HG03095 (cell line): Measurements from ENCODE around the gene ALDH4A1.

Source experiments
- ATAC-seq: cut with Tn5 transposase; IDR thresholded peaks from one replicate; pipeline ENCODE4 v1.9.1; 2021; ENCODE audit warnings: moderate library complexity; ENCODE audit not compliant: unreplicated experiment

ALDH4A1 gene, protein sequence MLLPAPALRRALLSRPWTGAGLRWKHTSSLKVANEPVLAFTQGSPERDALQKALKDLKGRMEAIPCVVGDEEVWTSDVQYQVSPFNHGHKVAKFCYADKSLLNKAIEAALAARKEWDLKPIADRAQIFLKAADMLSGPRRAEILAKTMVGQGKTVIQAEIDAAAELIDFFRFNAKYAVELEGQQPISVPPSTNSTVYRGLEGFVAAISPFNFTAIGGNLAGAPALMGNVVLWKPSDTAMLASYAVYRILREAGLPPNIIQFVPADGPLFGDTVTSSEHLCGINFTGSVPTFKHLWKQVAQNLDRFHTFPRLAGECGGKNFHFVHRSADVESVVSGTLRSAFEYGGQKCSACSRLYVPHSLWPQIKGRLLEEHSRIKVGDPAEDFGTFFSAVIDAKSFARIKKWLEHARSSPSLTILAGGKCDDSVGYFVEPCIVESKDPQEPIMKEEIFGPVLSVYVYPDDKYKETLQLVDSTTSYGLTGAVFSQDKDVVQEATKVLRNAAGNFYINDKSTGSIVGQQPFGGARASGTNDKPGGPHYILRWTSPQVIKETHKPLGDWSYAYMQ

DNA sequence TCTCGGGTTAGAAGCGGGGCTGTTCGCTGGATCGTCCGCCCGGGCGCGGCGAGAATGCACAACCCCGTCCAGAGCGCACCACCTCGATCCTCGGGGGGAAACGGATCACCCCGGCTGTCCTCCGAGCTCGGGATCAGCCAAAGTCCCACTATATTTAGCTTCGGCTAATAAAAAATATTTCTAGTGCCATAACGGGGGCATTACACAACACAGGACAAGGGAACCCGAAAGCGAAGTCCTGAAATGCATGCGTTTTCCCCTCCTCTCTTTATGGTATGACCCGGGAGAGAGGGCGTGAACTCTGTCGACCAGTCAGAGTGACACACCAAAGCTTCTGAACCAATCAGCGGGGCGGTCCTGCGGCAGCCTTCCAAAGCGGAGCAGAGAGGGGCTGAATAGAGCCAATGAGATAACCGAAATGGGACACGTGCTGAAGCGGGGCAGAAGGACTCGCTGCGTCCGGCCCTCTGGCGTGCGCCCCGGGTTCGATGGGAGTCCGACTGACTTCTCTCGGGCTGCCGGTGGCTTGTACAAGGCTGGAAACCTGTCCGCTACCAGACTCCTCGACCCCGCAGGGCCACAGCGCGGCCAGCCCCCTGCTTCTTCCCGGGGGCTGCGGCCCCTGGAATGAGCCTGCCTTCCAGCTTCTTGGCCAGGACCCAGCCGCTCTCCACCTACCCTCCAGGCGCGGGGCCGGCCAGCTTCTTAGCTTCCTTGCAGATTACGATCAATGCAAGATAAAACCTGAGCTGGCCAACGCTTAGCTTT lies at the start of gene ALDH4A1:
Gene ALDH4A1 (minus strand): TSS at position 33 of the 768 bp plus-strand sequence. CDS start 32 bp downstream, at position 1.
- ATAC-seq, result peak; percentile 94

DNA sequence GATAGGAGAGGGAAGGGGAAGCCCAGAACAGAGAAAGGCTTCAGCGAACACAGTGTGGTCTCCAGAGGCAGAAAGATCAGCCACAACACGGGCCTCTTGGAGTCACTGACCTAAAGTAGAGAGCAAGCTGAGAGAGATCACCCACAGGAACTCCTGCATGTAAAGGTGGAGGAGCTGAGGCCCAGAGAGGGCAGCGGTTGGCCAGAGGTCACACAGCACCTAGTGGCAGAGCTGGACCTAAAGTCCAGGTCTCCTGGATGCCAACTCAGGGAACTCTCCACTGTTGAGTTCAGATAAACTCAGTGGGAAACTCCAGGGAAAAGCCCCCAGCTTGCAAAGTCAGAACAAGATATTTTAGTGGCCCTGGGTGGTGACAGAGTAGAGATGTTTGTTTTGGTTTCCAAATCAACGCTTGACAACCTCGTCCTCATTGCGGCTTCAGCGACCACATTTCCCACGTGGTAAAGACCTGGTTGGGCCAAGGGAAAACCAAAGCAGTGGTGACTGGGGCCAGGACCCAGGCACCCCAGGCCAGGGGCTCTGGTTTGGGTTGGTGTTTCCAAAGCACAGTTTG lies 49.5 kb upstream of the ALDH4A1 start:
- ATAC-seq, result peak; percentile 31

DNA sequence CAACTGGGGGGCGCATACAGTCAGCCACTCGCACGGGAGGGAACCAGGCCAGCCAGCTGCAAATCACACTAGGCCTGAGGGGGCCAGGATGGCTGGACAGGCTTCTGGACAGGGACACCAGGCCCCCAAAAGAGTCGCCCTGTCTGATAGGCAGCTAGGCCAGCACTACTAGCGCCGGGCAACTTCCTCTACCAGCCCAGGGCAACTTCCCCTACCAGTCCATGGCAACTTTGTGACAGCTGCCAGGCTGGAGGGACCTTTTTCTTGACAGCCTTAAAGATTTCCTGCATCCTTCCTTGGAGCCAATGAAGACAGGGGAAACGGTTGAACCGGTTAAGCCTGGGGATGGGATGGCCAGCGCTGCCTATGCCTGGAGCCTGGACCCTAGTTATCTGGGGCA lies 49.1 kb upstream of the ALDH4A1 start:
- ATAC-seq, result no peak

DNA sequence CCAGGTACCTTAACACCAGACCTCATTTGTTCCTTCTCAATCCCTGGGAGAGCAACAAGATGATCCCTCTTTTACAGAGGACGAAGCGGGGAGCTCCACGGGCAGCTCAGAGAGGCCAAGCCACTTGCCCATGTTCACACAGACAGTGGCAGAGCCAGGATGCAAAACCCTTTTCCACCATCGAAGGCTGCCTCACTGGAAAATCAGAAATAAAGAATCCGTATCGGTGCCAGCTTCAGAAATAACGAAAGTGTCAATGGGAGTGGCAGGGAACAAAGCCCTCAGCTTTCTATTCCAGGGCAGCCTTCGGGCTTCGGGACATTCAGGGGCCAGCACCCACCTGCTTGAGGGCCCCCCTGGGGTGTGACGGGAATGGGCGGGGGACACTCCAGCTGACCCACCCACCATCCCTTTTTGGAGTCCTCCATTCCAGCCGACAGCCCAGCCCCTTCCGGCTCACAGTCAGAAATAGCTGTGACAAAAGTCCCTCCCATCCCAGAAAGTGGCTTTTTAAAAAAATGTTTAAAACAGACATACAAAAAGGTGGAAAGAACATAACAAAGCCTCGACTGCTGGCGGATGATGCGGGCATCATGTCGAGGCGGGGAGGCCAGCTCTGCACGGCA lies 48.2 kb upstream of the ALDH4A1 start:
- no peak for ATAC-seq

DNA sequence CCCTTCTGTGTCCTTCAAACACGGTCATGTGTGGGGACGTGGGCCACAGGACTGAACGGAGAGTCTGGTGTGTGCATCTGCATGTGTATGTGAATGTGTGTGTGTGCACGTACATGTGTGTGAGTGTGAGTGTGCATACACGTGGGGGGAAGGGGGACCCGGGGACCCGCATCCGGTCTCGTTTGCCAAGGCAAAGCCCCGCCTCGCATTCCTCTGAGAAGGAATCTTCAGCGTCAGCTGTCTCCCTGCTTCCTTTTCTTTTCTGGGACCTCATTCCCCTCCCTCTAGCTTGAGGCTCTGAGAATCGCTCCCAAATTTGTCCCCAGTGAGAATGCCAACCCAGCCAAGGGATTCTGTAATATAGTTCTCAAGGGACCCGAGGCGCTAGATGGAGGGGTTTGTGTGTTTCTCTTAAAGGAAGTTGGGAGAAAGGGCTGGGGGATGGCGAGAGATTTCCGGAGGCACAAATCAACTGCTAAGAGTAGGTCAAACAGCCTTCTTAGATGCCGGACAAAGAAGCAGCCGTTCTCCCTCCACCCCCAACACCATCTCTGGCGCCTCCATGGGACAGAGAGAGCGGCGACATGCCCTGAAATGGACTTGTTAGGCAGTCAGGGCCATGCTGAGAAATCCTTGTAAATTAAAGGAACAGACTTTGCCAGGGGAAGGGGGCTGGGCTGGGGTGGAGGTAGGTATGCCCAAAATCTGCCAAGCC lies 47.5 kb upstream of the ALDH4A1 start:
- ATAC-seq, result no peak

DNA sequence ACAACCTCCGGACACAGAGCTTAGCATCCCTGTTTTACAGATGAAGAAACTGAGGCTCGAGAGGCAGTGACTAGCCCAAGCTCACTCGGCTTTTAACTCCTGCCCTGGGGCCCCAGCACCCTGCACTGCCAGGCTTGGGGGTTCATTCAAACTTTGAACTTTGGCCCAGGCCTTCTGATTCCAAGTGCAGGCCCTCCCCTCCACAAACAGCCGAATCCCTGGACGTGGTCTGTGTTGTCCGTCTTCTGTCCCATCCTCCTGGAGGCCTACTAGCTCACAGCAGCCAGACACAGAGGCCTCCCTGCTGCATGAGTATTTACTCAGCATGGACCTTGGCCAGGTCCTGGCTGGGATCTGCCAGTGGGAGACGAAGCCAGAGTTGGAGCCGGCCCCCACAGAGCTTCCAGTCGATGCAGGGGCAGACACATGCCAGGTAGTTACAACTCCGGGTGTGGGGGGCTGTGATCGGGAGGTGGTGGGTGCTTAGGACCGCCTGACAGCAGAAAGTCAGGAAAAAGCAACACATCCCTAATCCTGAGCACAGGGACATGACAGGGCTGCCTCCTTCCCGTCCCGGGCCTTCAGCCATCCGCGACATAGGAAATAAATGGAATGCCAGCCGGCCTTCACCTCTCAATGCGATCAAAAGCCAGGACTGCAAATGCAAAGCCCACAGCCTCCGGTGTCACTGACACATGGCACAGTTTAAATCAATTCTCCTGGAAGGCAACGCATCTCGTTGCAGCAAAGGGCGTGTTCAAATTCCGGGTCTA lies 46.7 kb upstream of the ALDH4A1 start:
- no peak for ATAC-seq

DNA sequence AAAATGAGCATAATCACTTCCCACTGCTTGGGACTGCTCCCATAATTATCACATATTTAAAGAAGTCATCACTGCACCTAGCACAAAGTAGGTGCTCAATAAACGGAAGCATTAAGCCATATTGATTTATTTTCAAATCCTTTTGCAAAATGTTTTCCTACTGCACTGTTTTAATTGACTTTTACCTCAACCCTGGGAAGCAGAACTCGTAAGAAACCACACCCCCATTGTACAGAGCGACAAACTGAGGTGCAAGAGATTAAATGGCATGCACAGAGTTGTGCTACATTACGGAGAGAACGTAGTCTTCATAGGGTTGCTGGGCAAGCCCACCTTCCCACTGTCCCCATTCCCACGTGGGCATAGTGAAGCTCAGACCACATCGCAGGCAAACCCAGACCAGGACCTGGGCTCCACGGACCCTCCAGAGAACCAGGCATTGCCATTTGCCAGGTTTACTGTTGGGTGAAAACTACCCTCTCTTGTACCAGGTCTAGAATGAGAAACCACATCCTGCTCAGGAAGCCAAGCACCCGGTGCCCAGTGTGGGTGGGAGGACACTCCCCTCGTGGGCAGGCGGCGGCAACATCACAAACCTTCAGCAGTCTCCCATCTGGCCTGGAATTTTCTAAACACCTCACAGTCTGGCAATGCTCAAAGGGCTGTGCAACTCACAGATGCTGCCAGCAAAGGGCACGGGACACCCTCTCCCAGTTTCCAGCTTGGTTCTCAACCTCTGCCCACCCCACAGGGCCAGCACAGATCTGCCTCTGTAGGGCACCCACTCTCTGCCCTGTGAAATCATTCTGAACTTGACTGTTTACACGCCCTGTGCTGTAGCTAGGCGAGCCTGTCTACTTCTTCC lies 45.9 kb upstream of the ALDH4A1 start:
- ATAC-seq, result no peak

DNA sequence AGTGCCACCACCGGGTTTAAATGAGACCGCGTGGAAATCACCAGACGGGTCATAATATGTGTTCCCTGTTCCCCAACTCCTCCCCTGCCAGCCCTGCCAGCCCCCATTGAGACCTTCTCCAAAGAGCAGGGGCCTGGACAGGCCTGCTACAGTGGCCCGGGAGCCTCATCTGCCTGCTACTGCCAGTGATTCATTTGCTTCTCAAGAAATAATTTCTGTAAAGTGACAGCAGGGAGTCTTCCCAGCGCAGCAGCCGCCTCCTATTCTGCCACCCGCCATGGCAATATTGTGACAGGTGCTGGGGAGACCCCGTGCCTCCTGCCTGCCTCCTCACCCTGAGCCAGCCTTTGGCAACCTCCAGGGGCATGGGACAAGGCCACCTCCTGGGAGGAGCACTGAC lies 45.2 kb upstream of the ALDH4A1 start:
- no peak for ATAC-seq

DNA sequence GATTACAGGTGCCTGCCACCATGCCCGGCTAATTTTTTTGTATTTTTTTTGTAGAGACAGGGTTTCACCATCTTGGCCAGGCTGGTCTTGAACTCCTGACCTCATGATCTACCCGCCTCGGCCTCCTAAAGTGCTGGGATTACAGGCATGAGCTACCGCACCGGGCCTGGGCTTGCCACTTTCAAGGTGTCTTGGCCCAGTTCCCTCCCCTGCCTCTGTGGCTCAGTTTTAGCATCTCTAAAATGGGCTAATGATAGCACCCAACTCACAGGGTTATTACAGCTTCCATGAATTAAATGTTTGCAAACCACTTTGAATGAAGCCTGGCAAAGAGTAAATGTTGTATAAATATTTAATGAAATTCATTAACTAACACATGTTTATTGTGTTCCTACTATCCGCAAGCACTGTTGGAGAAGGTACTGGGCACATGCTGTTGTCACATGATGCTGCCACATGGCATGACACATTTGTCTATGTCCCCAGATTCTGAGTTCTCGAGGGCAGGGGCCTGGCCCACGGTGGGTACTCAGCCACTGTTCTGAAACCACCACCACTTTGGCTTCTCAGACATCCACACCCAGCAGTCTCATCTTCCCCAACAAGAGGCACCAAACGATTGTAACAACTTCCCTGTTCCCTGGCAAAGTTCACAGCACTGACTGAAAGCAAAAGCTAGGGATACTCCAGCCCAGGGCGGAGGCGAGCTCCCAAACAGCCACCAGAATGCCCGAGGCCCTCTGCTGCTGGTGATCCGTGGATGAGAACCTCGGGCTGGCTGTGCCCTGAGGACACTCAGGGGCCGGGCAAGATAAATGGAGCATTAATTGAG lies 44.4 kb upstream of the ALDH4A1 start:
- ATAC-seq, result no peak

DNA sequence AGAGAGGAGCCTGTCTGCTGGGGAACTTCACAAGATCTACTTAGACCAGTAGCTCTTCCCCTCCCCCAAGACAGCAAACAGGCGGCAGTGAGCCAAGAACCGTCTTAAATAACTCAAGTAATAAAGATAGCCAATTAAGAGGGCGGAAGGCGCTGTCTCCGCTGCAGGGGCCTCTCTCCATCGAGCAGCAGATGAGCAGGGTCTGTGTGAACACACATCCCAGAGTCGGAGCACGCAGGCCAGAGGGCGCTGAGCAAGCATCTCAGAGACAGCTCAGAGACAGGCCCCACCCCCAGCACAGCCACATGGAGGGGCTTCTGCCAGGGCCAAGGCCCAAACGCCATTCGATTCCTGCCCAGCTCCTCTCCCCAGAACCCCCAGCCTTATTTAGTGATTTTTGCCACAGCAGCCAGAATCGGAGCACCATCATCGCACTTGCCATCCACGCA lies 43.1 kb upstream of the ALDH4A1 start:
- ATAC-seq, result no peak

DNA sequence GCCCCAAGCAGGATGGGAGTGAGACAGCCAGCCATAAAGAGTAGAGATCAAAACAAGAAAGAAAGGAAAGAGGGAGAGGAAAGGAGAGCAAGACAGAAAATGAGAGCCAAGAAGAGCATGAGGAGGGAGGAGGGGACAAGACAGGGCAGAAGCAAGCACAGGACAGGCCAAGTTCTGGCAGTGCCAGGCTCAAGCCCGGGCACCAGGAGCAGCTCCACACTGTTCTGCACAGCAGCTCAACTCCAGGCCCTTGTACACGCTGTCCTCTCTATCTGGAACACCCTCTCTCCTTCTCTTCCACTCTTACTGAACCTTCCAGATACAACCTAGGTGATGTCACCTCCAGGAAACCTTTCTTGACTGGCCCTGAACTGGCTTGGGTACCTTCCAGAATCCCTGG lies 42.5 kb upstream of the ALDH4A1 start:
- ATAC-seq, result no peak

DNA sequence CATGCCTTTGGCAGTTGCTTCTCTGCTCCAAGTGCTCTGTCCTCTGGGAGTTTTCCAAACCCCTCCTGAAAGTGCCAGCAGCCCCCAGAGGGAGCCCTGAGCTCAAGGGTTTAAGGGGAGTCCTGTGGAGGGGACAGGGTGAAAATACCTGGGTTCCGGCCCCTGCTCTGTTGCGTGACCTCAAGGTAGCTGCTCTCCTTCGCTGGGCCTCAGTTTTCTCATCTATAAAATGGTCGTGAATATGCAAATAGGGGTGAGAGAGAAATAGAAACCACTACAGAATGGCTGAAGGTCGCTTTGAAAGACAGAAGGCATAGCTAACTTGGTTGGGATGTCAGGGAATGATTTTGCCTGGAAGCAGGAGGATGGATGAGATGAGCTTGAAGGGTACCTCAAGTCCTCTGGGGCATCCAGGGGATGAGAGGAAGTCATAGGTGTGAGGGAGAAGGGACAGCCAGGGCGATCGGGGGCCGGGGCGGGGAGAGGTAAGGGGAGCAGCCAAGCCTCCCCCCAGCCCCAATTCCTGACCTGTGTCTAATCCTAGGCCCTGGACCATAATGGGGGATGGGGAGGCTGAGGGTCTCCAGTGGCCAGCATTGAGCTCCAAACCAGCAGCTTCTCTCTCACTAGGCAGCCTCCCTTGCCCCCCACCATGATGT lies 41.7 kb upstream of the ALDH4A1 start:
- ATAC-seq, result no peak

DNA sequence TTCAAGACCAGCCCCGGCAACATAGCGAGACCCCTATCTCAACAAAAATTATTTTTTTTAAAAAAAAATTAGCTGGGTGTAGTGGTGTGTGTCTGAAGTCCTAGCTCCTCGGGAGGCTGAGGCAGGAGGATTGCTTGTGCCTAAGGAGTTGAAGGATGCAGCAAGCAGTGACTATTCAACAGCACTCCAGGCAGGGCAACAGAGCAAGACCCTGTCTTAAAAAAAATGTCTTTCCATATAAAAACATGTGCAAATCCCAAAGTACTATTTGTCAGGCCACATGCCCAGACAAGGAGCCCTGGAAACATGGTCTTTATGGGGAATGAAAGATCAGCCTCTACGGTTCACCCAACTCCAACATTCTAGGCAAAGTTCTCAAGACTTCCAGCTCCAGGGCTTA lies 40.8 kb upstream of the ALDH4A1 start:
- no peak for ATAC-seq

DNA sequence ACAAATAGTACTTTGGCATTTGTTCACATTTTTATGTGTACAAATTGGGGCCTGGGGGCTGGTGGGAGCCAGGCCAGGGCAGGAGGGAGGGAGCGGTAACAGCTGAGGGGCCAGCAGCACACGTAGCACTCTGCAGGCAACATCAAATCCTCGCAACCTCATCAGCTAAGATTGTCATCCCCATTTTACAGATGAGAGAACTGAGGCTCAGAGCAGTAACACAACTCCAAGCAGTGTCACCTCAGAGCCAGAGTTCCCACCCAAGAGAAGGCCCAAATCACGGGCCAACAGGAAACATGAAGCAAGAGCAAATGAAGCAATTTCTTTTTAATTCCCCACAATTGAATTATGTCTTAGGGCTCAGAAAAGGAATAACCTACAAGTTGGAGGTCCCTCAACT lies 40.0 kb upstream of the ALDH4A1 start:
- no peak for ATAC-seq

DNA sequence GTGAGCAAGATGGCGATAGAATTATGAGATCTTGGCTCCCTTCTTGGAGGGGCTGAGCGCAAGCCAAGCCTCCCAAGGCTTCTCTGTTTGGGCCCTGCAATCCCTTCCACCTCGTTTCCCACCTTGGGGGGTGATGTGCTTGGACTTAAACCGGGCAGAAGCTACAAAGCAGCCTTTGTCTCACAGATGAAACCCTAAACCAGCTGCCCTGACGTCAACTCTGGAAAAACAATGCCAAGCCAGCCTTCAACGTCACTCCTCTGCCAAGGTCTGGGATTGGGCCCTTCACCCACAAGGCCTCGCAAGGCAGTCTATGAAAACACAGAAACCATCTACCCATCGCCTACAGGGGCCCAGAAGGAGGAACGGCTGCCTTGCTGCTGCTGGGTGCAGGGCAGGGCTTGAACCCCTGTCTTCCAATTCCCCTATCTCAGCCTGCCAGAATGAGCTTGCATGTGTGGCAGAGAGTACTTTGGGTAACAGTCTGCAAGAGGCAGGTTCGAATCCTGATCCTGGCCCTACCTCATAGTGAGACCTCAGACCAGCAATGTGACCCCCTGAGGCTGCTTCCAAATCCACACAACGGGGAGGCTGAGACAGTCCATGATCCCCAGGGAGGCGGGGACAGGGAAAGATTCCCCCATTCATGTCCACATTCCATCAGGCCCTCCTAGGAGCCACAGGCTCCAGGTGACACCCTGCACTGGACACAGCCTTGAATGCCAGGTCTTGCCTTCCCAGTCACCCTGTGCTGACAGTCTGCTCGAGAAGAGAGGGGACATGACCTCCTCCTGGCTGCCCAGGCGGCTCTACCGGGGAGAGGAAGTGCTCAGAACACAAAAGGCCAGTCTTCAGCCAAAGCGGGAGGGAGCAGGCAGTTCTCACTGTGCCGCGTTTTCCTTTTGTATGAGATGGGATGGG lies 39.1 kb upstream of the ALDH4A1 start:
- no peak for ATAC-seq

DNA sequence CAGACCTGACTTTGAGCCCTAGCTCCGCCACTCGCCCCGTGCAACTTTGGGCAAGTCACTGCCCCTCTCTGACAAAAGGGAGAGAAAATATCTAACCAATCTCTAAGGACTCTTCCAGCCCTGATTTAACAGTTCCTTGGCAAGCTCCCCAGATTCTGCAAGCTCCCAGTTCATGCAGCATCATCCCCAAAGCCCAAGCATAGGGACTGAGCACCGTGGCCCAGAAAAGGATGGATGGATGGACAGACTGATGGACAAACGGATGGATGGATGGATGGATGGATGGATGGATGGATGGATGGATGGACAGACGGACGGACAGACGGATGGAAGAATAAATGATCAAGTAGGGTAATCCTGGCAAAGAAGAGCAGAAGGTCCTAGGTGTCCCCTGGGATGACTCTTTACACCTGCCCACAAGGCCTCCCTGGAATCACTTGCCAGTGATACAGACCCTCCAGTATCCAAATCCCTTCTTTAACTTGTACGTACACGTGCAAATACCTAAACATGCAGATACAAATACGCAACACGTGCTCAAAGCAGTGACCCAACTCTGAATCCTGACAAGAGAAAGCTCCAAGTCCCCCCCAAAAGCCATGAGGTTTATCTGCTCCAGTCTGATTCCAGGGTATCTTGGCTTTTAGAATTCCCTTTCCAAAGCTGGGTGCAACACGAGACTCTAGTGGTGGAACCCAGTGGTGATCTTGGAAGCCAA lies 38.1 kb upstream of the ALDH4A1 start:
- no peak for ATAC-seq
